Embryonic facial prominence (tissue), 1 donor: ENCODE results near the gene METTL16.
"Not testable (repeated sequence)": the region's sequence is repeated elsewhere in the genome, so short reads cannot be mapped to it uniquely, and the experiment has no call there.

Experiments used
- DNase-seq: peaks from one replicate; pipeline ENCODE4 v3.0.0-alpha.2; 2016; ENCODE audit errors: extremely low spot score

The METTL16 gene

GRCh38 chr17:2511462-2512369, at the start of gene METTL16:
Gene METTL16, minus strand, starts transcription at chr17:2511888. Its CDS starts 9,557 bp downstream, at chr17:2502331.
- peak; percentile 99 for DNase-seq

GRCh38 chr17:2560658-2561057, 49.0 kb upstream of the METTL16 start:
- DNase-seq, result no peak

- DNase-seq, result no peak
Observed at GRCh38 chr17:2551928-2552327, 40.2 kb upstream of the METTL16 start.

GRCh38 chr17:2551493-2551892, 39.8 kb upstream of the METTL16 start:
- no peak for DNase-seq

- no peak for DNase-seq
Observed at GRCh38 chr17:2549392-2550211, 37.9 kb upstream of the METTL16 start.

GRCh38 chr17:2548026-2548425, 36.3 kb upstream of the METTL16 start:
- not testable (repeated sequence) for DNase-seq

- DNase-seq, result no peak
Observed at GRCh38 chr17:2547176-2547575, 35.5 kb upstream of the METTL16 start.

- no peak for DNase-seq
Observed at GRCh38 chr17:2545393-2545792, 33.7 kb upstream of the METTL16 start.

GRCh38 chr17:2542456-2542855, 30.8 kb upstream of the METTL16 start:
- no peak for DNase-seq

- DNase-seq, result no peak
Observed at GRCh38 chr17:2542056-2542455, 30.4 kb upstream of the METTL16 start.

- not testable (repeated sequence) for DNase-seq
Observed at GRCh38 chr17:2537579-2537978, 25.9 kb upstream of the METTL16 start.

- no peak for DNase-seq
Observed at GRCh38 chr17:2532146-2532720, 20.5 kb upstream of the METTL16 start.

GRCh38 chr17:2531243-2531954, 19.7 kb upstream of the METTL16 start:
- DNase-seq, result not testable (repeated sequence)

- DNase-seq, result not testable (repeated sequence)
Observed at GRCh38 chr17:2521775-2522410, 10.2 kb upstream of the METTL16 start.

- no peak for DNase-seq
Observed at GRCh38 chr17:2521257-2521656, 9.6 kb upstream of the METTL16 start.

GRCh38 chr17:2517539-2517938, 5.9 kb upstream of the METTL16 start:
- DNase-seq, result no peak

- no peak for DNase-seq
Observed at GRCh38 chr17:2511138-2511461, 588 bp downstream of the METTL16 start.

GRCh38 chr17:2510559-2510958, 1.1 kb downstream of the METTL16 start:
- DNase-seq, result no peak

- DNase-seq, result no peak
Observed at GRCh38 chr17:2508035-2508434, 3.7 kb downstream of the METTL16 start.

- DNase-seq, result not testable (repeated sequence)
Observed at GRCh38 chr17:2507015-2507414, 4.7 kb downstream of the METTL16 start.

GRCh38 chr17:2503627-2504026, 8.1 kb downstream of the METTL16 start:
- DNase-seq, result no peak
